Left colon (tissue), 2 donors: ENCODE results near the gene PLCD3. TPM values are rescaled to one million over a fixed set of nuclear protein-coding genes. Genes with fewer than 3 reads are reported as not detected.
"Not testable (repeated sequence)": the region's sequence is repeated elsewhere in the genome, so short reads cannot be mapped to it uniquely, and the experiment has no call there.

Experiments used
- ATAC-seq: fragments of 200-7000 bp; cut with Tn5 transposase; one replicate; pipeline ENCODE4 v1.9.1; 2020; ENCODE audit warnings: mild to moderate bottlenecking, moderate library complexity
- DNase-seq, 2 donors: peaks; one replicate each; pipeline ENCODE4 v3.0.0-alpha.2; 2020
- intact Hi-C, 2 donors: fragments of 100-400 bp; cut with DNase I in 1 of 2; cut with micrococcal nuclease in 1 of 2; formaldehyde crosslinking; loops; one replicate each; pipeline versions ENCODE4 v1.11.2 to v1.14.0; 2022; cut with DNase I, micrococcal nuclease
- total RNA-seq, 2 donors: library from RNA; stranded (reverse); fragmentation: NEBNext Ultra II Directional; extraction: Animal tissue kit (Norgen Biotek cat#: 25700); gene quantifications; one replicate each; pipeline ENCODE4 v1.2.1, GENCODE V29; 2021
- donor health status: DM: no; HTN: no; CAD: no.
- donor health status: DM: yes; HTN: yes; CAD: no.

PLCD3 gene
- total RNA-seq, 2 donors from 2014 or later, result 335 to 566 TPM

DNA sequence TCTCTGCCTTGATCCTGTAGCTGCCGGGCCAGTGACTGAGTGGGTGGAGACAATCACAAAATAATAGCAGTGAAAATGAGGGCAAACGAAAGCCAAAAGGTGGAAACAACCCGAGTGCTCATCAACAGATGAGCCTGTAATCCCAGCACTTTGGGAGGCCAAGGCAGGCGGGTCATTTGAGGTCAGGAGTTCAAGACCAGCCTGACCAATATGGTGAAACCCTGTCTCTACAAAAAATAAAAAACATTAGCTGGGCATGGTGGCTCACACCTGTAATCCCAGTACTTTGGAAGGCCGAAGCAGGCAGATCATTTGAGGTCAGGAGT is 7.6 kb downstream of the PLCD3 start:
- intact Hi-C loops, DNase-seq, ATAC-seq: not testable (repeated sequence)

DNA sequence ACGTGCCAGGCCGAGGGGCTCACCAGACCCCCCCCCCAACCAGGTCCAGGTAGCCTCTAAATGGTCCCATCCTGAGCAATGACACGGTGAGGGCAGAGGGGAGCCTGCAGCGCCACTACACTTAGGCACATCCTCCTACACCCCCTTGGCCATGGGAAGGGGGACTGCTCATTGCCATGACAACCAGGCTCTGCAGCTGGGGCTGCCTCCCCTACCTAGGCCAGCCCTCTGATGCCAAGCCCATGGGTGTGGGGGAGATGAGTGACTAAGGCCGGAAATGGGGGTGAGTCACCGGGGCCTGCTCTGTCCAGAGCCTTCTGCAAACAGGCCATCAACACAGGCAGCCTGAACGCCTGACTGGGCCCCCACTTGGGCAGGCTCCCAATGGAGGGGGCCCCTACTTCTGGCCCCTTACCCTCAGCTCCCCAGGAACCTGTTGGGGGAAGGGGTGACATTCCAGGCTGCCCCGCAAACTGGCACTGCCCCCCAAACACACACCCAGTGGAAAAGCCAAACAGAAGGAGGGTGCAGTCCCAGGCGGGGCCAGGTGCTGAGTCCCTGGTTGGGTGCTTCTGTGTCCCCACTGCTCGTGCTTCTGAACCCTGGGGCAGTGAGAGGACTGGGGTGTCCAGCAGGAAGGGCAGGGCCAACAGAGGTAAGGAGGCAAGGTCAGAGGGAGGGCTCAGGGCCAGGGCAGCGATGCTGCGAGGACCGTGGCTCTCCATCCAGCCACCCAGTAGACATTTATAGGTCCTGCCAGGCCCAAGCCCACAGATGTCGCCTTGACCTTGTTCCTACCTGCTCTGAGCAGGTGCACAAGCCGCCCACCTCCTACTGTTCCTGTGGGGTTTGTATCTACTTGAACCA is 8.2 kb downstream of the PLCD3 start:
- intact Hi-C loops, result no loop called here
- ATAC-seq (peak; percentile 62), DNase-seq (peak; percentile 72 to 86)

DNA sequence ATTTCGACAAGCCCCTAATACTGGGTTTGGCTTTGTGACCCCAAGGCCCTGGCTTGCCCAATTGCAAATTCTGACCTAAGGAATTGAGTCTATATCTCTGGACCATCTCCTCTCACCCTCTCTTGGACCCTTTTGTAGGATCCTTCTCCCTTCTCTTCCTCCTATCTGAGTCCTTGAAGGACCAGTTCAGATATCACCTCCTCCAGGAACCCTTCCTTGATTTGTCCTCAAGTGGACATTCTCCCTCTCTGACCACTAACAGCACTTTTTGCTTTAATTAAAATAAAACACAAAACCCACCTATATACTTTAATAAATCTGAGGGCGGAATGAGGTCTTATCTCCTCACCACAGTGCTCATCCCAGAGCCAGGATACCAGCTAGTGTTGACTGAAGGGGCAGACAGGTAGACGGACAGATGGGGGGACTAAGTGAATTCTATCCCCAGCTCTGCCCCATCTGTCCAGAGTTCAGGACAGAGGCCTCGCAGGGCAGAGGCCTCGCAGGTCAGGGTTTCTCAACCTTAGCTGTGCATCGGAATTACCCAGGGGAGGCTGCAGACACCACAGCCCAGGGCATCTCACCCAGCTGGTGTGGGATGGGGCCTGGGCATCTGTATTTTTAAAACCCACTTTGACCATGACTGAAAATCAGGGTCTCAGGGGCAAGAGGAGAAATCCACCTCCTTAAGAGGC is 9.1 kb downstream of the PLCD3 start:
- DNase-seq (no peak), ATAC-seq (no peak)
- intact Hi-C loops, result no loop called here

DNA sequence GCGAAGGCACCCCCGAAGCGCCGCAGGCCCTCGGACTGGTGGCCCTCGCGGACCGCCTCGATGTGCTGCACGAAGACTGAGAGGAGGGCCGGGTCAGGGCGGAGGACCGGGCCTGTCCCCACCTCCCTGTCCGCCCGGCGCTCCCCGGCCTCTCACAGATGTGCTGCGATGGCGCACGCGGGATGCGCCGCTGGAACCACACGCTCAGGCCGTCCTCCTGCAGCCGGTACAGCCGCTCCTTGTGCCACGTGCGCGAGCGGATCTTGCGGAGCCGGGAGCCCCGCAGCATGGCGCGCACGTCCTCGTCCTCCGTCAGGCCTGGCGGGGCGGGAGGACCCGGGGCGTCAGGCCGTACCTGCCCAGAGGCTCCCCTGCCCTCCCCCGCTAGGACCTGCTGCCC is 11.3 kb downstream of the PLCD3 start:
- DNase-seq, result no peak
- intact Hi-C loops, result no loop called here
- no peak for ATAC-seq

DNA sequence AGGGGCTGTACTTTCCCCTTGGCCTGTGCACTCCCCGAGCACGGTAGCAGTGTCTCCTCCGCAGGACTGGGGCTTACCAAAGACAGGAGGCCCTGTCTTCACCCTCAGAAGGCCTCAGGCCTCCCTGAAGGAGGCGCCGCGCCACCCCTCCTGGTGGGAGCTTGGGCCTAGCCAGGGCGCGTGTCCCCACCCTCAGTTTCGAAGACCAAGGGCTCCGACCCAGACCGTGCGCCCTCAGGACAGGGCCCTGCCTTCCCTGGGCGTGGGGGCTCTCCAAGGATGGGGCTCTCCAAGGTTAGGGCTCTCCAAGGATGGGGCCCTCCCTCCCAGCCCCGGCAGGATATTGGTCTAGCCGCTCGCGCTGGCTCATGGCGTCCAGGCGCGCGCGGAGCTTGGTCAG is 11.8 kb downstream of the PLCD3 start:
- ATAC-seq (no peak), DNase-seq (no peak)
- intact Hi-C loops, result no loop called here

DNA sequence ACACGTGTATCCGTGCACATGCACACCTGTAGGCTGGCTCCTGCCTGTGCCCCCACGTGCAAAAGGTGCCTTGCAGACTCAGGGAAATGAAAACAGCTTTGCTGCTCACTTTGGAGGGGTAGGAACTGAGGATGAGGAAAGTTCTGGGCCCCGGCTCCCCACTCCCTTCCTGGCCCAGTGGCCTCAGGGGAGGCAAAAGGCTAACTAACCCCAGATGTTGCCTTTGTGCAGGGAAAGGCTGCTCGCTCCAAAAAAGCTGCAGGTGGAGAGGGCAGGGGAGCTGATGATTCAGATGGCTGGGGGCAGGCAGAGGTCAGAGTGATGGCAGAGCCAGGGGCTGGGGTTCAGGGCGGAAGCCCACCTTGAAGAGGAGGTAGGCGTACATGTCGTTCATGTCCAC is 12.4 kb downstream of the PLCD3 start:
- ATAC-seq, result no peak
- intact Hi-C loops, result no loop called here
- no peak for DNase-seq

DNA sequence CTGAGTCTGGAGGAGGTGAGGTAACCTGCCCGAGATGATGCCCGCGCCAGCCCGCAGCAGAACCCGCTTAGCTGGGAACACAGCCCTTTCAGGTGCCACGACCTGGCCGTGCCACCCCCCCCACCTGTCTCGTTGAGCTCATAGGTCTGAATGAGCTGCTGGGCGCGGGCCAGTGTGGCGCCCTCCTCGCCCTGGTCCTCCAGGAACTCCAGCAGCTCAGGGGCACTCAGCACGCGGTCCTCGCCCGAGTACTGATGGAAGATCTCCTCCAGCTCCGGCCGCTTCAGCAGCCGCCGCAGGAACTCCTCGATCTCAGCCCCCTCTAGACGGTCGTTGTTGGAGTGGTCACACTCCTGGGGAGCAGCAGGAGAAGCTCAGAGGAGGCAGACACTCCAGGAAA is 13.6 kb downstream of the PLCD3 start:
- ATAC-seq, result no peak
- no peak for DNase-seq
- intact Hi-C loops, result no loop called here

DNA sequence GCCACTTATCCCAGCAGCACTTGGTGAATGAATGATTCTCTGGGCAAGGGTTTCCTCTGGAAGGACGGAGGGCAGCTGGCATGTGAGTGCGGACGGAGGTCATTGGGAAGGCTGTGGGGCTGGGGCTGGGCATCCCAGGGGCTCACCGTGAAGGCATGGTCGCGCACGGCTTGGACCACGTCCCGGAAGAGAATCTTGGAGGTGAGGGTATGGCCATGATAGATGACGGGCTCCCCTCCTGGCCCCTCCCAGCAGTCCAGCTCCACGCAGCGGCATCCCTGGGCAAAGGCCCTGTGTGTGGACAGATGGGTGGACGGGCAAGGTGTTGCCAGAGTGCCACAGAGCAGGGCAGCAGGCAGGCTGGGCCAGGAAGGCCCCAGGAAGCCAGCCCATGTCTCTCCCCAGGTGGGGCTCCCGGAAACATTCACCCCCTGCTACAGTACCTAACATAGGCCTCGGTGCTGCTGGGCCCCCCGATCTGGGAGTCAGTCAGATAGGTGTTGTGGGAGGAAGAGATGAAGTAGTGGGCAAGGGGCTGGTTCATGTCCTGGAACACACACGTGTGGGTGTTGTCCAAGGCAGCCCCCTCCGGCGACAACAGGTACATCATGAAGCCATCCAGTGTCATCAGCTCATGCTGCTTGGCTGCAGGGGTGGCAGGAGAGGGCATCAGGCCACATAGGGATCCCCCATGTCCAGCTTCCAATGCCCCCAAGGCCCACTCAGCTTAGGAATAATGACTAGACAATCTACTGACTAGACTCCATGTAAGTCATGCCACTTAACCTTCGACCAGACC is 14.3 kb downstream of the PLCD3 start:
- no peak for DNase-seq
- intact Hi-C loops, result no loop called here
- ATAC-seq, result no peak

DNA sequence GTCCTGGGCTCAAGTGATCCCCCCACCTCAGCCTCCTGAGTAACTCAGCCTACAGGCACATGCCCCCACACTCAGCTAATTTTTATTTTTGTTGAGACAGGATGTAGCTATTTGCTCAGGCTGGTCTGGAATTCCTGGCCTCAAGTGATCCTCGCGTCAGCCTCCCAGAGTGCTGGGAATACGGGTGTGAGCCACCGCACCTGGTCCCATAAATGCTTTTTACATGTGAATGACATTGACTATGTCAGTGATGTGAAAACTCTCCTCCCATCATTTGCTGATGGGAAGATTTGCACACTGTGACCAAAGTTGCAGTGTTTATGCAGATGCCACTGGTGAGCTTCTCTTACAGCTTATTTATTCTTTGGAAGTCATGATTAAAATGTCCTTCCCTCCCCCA is 15.0 kb downstream of the PLCD3 start:
- no peak for ATAC-seq
- no peak for DNase-seq
- intact Hi-C loops, result no loop called here

DNA sequence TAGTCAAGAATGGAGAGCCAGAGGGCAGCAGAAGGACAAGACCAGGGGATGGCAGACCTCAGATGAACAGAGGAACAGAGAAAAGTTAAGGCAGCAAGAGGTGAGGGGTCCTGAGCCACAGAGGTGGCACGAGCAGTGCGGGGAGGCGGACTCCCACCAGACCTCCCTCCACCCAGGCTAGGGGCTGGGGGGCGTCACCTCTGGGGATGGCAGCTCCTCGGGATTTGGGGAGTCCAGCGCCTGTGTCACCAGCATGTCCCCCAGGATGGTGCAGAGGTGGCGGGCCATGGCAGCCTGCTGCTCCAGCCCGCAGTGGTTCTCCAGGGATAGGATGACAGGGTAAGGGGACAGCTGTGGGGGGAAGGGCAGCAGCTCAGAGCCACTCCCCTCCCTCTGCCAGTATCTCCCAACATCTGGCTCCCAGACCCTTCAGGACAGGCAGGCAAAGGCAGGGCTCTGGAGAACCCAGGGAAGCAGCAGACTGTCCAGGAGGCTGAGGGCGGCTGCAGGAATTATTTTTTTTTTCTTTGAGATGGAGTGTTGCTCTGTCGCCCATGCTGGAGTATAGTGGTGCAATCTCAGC is 15.8 kb downstream of the PLCD3 start:
- intact Hi-C loops, result no loop called here
- ATAC-seq, result no peak
- no peak for DNase-seq

DNA sequence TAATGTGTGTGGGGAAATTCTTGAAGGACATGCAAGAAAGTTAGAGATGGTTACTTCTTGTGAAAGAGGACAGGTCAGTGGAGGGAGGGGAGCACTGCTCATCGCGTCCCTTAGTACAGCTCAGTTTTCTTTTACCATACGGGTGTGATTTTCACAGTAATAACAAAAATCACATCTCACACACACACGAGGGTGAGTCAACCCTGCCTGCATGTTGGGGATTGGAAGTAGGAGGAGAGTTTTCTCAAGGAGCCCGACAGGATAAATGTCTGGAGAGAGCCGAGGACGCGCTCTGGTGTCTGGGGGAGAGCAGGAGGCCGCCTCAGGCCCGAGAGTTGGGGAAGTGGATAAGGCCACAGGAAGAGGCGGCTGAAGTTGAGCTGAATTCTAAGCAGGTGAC is 16.4 kb downstream of the PLCD3 start:
- ATAC-seq (no peak), DNase-seq (no peak)
- intact Hi-C loops, result no loop called here

DNA sequence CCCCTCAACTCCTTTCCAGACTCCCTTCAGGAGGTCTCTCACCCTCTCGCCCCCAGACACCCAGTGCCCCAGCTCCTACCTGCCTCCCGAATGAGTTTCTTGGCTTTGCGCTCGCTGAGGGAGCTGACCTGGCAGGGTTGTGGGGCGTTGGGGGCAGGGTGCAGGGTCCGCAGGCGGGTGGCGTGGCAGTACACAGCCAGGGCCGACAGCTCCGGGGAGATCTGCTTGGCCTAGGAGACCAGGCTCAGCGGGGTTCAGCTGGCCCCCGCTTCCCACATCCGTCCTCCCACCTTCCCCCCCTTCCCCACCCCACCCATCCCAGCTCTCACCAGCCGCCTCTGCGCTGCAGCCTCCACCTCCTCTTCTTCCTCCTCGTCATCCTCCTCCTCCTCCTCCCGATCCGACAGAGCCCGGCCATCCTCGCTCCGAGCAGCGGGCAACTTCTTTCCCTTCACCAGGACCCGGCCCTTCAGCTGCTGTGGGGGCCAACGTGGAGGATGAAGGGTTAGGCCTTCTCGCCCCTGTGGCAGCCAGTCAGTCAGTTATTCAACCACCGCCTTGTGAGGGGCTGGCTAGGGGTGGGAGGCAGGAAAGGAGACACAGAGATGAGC is 17.2 kb downstream of the PLCD3 start:
- no peak for DNase-seq
- no peak for ATAC-seq
- intact Hi-C loops, result no loop called here

DNA sequence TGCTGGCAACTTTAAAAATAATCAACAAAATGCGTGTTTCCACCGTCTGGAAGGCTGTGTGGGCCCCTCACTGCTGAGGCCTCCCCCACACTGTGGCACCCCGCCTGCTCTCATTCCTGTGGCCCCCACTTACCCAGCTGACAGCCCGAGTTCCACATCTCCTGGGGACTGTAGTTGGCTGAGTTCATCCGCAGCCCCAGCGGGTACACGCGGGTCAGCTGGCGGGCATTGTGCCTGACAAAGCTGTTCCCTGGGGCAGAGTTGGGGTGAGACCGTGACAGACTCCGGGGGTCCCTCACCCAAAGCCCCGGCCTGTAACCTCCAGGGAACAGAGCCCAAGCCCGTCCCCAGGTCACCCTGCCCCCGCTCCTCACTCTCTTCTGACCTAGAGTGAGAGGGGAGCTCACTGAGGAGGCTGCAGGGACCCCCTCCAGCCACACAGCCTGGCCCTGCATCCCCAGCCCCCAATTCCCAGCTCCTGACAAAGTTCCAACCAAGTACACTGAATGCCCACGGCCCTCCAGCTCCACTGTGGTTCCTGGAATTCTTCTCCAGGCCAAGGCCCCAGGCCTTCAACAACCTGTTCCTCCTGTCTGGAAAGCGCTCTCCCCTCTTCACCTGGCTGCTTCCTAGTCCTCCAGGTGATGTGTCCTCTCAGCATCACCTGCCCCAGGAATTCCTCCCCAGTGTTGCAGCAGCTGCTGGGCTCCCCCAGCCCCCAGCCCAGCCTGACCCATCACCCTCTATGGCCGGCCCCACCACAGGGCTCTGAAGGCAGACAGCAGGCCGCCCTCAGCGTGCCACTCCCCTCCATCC is 18.0 kb downstream of the PLCD3 start:
- intact Hi-C loops, result no loop called here
- ATAC-seq, result no peak

DNA sequence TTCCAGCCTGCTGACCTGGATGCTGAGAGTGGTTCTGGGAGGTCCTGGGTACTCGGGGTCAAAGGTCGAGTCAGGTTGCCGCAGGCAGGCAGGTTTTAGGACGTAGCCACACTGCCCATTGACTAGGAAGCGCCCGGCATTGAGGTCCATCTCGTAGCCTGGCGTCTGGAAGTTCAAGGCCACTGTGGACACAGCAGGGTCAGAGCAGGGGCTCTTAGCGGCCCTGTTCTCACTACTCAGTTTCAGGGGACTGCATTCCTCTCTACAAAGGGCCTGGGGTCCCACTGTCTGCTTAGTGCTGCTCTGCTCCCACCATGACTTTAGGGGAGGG is 18.9 kb downstream of the PLCD3 start:
- DNase-seq, result no peak
- ATAC-seq, result no peak
- intact Hi-C loops, result no loop called here

More for the DNA sequence above, 18.0 kb downstream of the PLCD3 start:
- no peak for DNase-seq

DNA sequence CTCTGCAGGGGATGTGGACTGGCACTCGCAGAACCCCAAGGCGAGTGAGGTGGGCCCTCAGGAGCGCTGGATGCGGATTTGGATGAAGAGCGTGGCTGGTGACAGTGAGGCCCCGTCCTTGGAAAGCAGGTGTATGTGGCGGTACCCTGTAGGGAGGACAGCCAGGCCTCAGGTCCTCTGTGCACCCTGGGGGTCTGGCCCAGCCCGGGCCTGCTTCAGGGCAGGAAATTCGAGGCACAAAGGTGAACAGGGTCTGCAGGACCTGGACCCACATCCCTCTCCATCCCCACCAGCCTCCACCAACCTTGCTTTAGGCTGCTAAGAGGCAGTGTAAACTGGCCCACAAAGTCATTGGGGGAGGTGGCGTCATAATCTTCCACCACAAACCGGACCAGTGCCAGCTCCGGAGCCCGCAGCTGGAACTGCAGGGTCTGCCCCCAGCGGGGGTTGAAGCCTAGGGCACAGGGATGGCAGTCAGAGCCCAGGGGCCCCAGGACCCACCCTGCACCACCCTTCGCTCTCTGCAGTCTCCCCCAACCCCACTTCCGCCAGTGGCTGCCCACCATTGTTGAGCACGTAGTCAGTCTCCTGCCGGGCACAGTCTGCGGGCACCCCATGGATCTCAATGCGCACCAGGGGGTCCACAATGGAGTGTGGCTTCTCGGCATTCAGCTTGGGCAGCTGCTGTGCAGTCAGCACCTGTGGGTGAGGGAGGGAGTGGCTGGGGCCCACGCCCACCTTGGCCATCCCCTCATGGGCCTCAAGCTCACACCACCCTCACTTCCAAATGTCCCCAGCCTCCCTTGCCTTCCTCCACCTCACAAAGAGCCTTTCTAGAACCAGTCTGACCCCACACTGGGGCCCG is 19.5 kb downstream of the PLCD3 start:
- intact Hi-C loops, result no loop called here
- DNase-seq (no peak), ATAC-seq (no peak)

DNA sequence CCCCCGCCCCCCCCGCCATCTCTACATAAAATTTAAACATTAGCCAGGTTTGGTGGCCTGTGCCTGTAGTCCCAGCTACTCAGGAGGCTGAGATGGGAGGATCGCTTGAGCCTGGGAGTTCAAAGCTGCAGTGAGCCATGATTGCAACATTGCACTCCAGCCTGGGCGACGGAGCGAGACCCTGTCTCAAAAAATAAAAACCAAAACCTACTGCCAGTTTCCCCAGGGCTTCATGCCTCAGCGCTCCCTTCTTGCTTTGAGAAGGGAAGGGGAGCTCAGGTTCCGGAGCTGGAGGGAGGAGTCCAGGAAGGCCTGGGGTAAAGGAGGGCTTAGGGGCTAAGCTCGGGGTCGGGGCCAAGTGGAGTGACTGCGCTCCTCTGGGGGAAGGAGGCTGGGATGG is 20.5 kb downstream of the PLCD3 start:
- intact Hi-C loops, result no loop called here
- no peak for DNase-seq
- ATAC-seq, result no peak
